Fibroblast of lung (primary cell): ENCODE measurements around the gene EOLA2. TPM values are rescaled to one million over a fixed set of nuclear protein-coding genes. Genes with fewer than 3 reads are reported as not detected.
"Not testable (repeated sequence)": the region's sequence is repeated elsewhere in the genome, so short reads cannot be mapped to it uniquely, and the experiment has no call there.

ENCODE experiments used
- DNase-seq, 2 donors: peaks; one replicate each; pipeline versions ENCODE4 v3.0.0 to v3.0.0-alpha.2; 2010; ENCODE audit warnings: low read depth in 2 of 2
- H2AFZ ChIP-seq: 2 replicates; pipeline ENCODE4 v1.5.1; 2012; ENCODE audit warnings: low read length, control low read depth, inconsistent platforms
- H3K27ac ChIP-seq: 2 replicates; pipeline ENCODE4 v1.5.1; 2011; ENCODE audit warnings: low read length, control low read depth; ENCODE audit not compliant: insufficient read depth
- H3K27me3 ChIP-seq: 2 replicates; pipeline ENCODE4 v1.5.1; 2011; ENCODE audit warnings: mild to moderate bottlenecking, low read length; ENCODE audit not compliant: control insufficient read depth, insufficient read depth
- H3K36me3 ChIP-seq: 2 replicates; pipeline ENCODE4 v1.5.1; 2011; ENCODE audit warnings: low read length; ENCODE audit not compliant: control insufficient read depth, insufficient read depth
- H3K4me1 ChIP-seq: 2 replicates; pipeline ENCODE4 v1.5.1; 2011; ENCODE audit warnings: low read length; ENCODE audit not compliant: control insufficient read depth, insufficient read depth; ENCODE audit errors: extremely low read depth
- H3K4me2 ChIP-seq: 2 replicates; pipeline ENCODE4 v1.5.1; 2011; ENCODE audit warnings: low read length, control low read depth; ENCODE audit not compliant: insufficient read depth; ENCODE audit errors: extremely low read depth
- H3K4me3 ChIP-seq, 4 experiments: fragments of 200-600 bp in 1 of 4; sonication (generic) in 1 of 4; replicated peaks in 1 of 4; 2 replicates each; pipeline ENCODE4 v1.5.1; 2011 to 2016; ENCODE audit warnings: low read length in 4 of 4, low read depth in 3 of 4, mild to moderate bottlenecking in 3 of 4, control low read depth in 2 of 4, inconsistent platforms in 1 of 4, mixed read lengths in 1 of 4; ENCODE audit not compliant: insufficient read depth in 1 of 4; ENCODE audit errors: control extremely low read depth in 1 of 4
- H3K79me2 ChIP-seq: 2 replicates; pipeline ENCODE4 v1.5.1; 2012; ENCODE audit warnings: mild to moderate bottlenecking, low read length, inconsistent platforms; ENCODE audit not compliant: control insufficient read depth, insufficient read depth
- H3K9ac ChIP-seq: 2 replicates; pipeline ENCODE4 v1.5.1; 2011; ENCODE audit warnings: mild to moderate bottlenecking, low read length, control low read depth; ENCODE audit not compliant: insufficient read depth
- H3K9me3 ChIP-seq: 2 replicates; pipeline ENCODE4 v1.5.1; 2012; ENCODE audit warnings: low read depth, low read length; ENCODE audit not compliant: control insufficient read depth, insufficient read depth
- H4K20me1 ChIP-seq: 2 replicates; pipeline ENCODE4 v1.5.1; 2011; ENCODE audit warnings: low read length; ENCODE audit not compliant: control insufficient read depth, insufficient read depth; ENCODE audit errors: extremely low read depth
- polyA plus RNA-seq, 2 donors: library from polyadenylated mRNA; depleted of rRNA in 1 of 2; stranded (reverse) in 1 of 2; unstranded in 1 of 2; fragments of >200 nt; gene quantifications; 2 replicates each; pipeline ENCODE4 v1.2.1, GENCODE V29; 2011 to 2012; ENCODE audit warnings: missing spikeins in 1 of 2
- total RNA-seq: library from RNA; depleted of rRNA; stranded (reverse); fragments of >200 nt; gene quantifications from 2 replicates; pipeline ENCODE4 v1.2.1, GENCODE V29; 2014

The EOLA2 gene
- total and polyA plus RNA-seq, 2 donors (not counting 1 experiment from before 2014, with no cell fraction given), result 17.2 to 31.6 TPM

DNA sequence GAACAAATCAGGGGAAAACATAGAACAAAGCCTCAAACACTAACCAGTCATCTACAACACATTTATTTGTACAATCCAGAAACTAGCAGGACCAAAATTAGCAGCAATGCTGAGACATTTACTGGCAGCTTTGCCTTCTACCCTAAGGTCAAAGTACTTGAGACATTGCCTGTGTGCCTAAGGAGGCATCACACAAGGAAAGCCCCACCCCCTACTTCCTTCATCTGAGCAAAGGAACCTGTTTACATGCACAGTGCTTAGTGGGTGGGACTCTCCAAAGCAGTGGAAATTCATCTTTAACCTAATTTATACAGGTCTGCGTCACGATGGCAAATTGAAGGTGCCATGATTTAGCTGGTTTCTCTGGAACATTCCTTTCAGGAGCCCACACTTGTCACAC is 6.1 kb downstream of the EOLA2 start:
- not testable (repeated sequence) for DNase-seq, H3K9ac ChIP-seq, H3K36me3 ChIP-seq, H3K79me2 ChIP-seq, H3K4me3 ChIP-seq, H4K20me1 ChIP-seq, H3K27ac ChIP-seq, H3K4me1 ChIP-seq, H3K27me3 ChIP-seq, H3K9me3 ChIP-seq, H3K4me2 ChIP-seq, H2AFZ ChIP-seq

DNA sequence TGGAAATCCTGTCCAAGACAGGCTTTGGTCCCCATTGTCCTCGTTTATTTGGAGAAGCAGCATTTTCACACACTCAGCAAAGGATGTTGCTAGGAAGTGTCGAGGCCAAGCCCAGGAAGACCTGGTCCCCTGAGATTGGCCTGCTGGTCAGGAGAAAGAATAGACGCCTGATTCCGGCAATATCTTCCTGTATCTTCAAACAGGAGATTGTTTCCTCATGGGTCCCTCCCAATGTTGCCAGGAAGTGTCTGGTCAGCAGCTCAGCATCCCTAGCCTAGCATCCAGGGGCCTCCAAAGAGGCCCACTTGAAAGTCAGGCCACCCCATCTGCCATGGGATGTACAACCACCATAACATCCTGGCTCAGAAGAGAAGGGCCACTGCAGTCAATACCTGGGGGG is 6.9 kb downstream of the EOLA2 start:
- H3K4me1 ChIP-seq, H3K27me3 ChIP-seq, H3K9ac ChIP-seq, H4K20me1 ChIP-seq, H3K79me2 ChIP-seq, H3K9me3 ChIP-seq, H3K4me2 ChIP-seq, H3K36me3 ChIP-seq, H3K27ac ChIP-seq, DNase-seq, H3K4me3 ChIP-seq, H2AFZ ChIP-seq: not testable (repeated sequence)

DNA sequence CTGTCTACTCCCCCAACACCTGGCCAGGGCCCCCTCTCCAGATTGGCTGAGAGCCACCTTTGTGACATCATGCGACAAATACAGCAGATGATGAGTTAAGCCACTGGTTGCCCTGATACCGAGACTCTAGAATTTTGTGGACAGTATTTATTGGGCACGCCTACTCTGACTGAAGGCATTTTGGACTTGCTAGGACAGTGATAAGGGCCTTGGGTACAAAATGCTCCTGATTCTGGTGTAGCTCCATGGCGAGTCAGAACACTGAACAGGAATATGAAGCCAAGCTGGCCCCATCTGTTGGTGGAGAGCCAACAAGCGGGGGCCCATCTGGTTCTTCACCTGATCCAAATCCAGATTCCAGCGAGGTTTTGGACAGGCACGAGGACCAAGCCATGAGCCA is 8.9 kb downstream of the EOLA2 start, which contains the start of gene HSFX4:
HSFX4 (plus strand) TSS at position 174 of the 400 bp plus-strand sequence; CDS start at position 246, 72 bp downstream.
- H3K27ac ChIP-seq, H3K4me3 ChIP-seq, H4K20me1 ChIP-seq, H3K9me3 ChIP-seq, H3K36me3 ChIP-seq, H3K4me2 ChIP-seq, H3K79me2 ChIP-seq, H2AFZ ChIP-seq, DNase-seq, H3K4me1 ChIP-seq, H3K9ac ChIP-seq, H3K27me3 ChIP-seq: not testable (repeated sequence)

DNA sequence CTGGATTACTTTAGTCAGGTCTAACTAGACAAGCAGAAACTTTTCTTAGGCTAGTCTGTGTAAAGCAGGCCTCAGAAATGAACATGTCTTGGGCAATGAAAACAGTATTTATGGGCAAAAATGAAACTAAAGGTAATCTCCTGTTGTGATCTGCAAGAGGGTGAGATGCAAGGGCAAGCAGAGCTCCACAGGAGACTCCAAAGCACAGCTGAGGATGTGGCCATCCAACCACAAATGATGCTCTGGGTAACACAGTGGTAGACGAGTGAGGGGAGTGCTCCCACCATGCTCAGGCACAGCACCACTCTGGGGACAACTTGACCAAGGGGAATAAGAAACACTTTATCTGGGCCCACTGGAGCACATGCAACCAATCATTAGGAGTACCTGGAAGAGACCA is 9.7 kb downstream of the EOLA2 start:
- not testable (repeated sequence) for H3K79me2 ChIP-seq, H3K4me2 ChIP-seq, DNase-seq, H2AFZ ChIP-seq, H4K20me1 ChIP-seq, H3K36me3 ChIP-seq, H3K27ac ChIP-seq, H3K4me1 ChIP-seq, H3K9me3 ChIP-seq, H3K27me3 ChIP-seq, H3K4me3 ChIP-seq, H3K9ac ChIP-seq

- H3K27me3 ChIP-seq, H3K9me3 ChIP-seq, H3K4me3 ChIP-seq, H2AFZ ChIP-seq, H4K20me1 ChIP-seq, H3K36me3 ChIP-seq, H3K9ac ChIP-seq, DNase-seq, H3K4me1 ChIP-seq, H3K27ac ChIP-seq, H3K4me2 ChIP-seq, H3K79me2 ChIP-seq: not testable (repeated sequence)
Measured at GRCh38 chrX:149927964-149928258, 10.4 kb downstream of the EOLA2 start.

GRCh38 chrX:149927245-149927963 is 10.9 kb downstream of the EOLA2 start:
- not testable (repeated sequence) for H3K27ac ChIP-seq, H3K4me1 ChIP-seq, H3K36me3 ChIP-seq, DNase-seq, H3K79me2 ChIP-seq, H4K20me1 ChIP-seq, H3K27me3 ChIP-seq, H3K9ac ChIP-seq, H3K4me2 ChIP-seq, H2AFZ ChIP-seq, H3K4me3 ChIP-seq, H3K9me3 ChIP-seq

DNA sequence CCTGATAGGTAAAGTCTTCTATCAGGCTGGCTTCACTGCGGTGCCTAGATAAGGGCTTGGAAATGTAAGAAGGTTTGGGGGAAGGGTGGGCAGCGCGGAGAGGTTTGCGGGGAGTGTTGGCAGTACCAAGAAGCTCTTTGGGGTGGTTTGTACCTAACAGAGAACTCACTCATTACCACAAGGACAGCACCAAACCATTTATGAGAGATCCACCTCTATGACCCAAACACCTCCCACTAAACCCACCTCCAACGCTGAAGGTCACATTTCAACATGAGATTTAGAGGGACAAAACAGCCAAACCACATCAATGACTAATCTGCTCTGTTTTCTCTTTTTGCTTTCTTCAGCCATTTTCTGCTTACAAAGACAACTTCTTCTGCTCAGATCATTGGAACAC is 13.9 kb downstream of the EOLA2 start:
- H2AFZ ChIP-seq, DNase-seq, H3K27me3 ChIP-seq, H3K9ac ChIP-seq, H3K4me2 ChIP-seq, H3K4me3 ChIP-seq, H4K20me1 ChIP-seq, H3K4me1 ChIP-seq, H3K9me3 ChIP-seq, H3K27ac ChIP-seq, H3K79me2 ChIP-seq, H3K36me3 ChIP-seq: not testable (repeated sequence)
